H1 (cell line): ENCODE measurements around the gene PCIF1. TPM values are rescaled to one million over a fixed set of nuclear protein-coding genes. Genes with fewer than 3 reads are reported as not detected.

Source experiments
- CTCF ChIA-PET: fragments of 300-600 bp; sonication (Branson Sonifier 250); formaldehyde crosslinking; loops from one replicate; lab custom pipeline; 2021; ENCODE audit not compliant: partially characterized antibody; lab: Charles Lee
- POLR2A ChIA-PET: fragments of 300-600 bp; sonication (Branson Sonifier 250); formaldehyde crosslinking; loops from one replicate; lab custom pipeline; 2021; ENCODE audit warnings: inconsistent platforms; ENCODE audit not compliant: partially characterized antibody; lab: Charles Lee
- DNase-seq, 2 experiments: peaks; one replicate each; pipeline versions ENCODE4 v3.0.0 to v3.0.0-alpha.2; 2010 to 2022; ENCODE audit warnings: low spot score in 2 of 2, low read depth in 1 of 2, mixed read lengths in 1 of 2
- FAIRE-seq: peaks from 2 replicates; lab custom pipeline; 2011; peaks lifted over from hg19 to GRCh38; lab: Jason Lieb, UNC
- H2AFZ ChIP-seq: 2 replicates; pipeline ENCODE4 v1.8.1; 2012; ENCODE audit warnings: low read length, inconsistent platforms
- H2AK5ac ChIP-seq: 2 replicates; pipeline ENCODE4 v1.6.1; 2013; ENCODE audit warnings: low read depth, low read length
- H2BK120ac ChIP-seq: replicated peaks from 2 replicates; pipeline ENCODE3; 2013; ENCODE audit warnings: low read depth, low read length, inconsistent platforms
- H2BK12ac ChIP-seq: 2 replicates; pipeline ENCODE4 v1.6.1; 2013; ENCODE audit warnings: low read depth, low read length
- H2BK15ac ChIP-seq: 2 replicates; pipeline ENCODE4 v1.6.1; 2013; ENCODE audit warnings: low read length
- H2BK20ac ChIP-seq: 2 replicates; pipeline ENCODE4 v1.6.1; 2013; ENCODE audit warnings: low read length
- H2BK5ac ChIP-seq: 2 replicates; pipeline ENCODE4 v1.6.1; 2013; ENCODE audit warnings: low read depth, low read length
- H3K14ac ChIP-seq: 2 replicates; pipeline ENCODE4 v1.6.1; 2013; ENCODE audit warnings: inconsistent platforms; ENCODE audit not compliant: insufficient read length
- H3K18ac ChIP-seq: 2 replicates; pipeline ENCODE4 v1.6.1; 2013; ENCODE audit warnings: low read length; ENCODE audit errors: extremely low read depth
- H3K23ac ChIP-seq: 2 replicates; pipeline ENCODE4 v1.6.1; 2013; ENCODE audit warnings: inconsistent platforms; ENCODE audit not compliant: insufficient read length
- H3K23me2 ChIP-seq: 2 replicates; pipeline ENCODE4 v1.6.1; 2013; ENCODE audit warnings: low read depth, low read length
- H3K27ac ChIP-seq: 2 replicates; pipeline ENCODE4 v1.6.1; 2011; ENCODE audit warnings: low read depth, low read length, inconsistent platforms
- H3K27me3 ChIP-seq, 4 experiments: replicated peaks in 1 of 4; 1 replicate in 1 of 4; 2 replicates in 3 of 4; pipeline versions ENCODE4 v1.6.1 to v1.8.1; 2011 to 2013; ENCODE audit warnings: low read length in 3 of 4, mild to moderate bottlenecking in 3 of 4, inconsistent platforms in 2 of 4, mixed read lengths in 2 of 4, moderate library complexity in 1 of 4; ENCODE audit not compliant: control insufficient read depth in 3 of 4, insufficient read depth in 3 of 4; ENCODE audit errors: extremely low read depth in 1 of 4
- H3K36me3 ChIP-seq, 4 experiments: 2 replicates each; pipeline versions ENCODE4 v1.6.1 to v1.8.1; 2011 to 2013; ENCODE audit warnings: mild to moderate bottlenecking in 4 of 4, low read length in 3 of 4, moderate library complexity in 2 of 4, control low read depth in 1 of 4, inconsistent platforms in 1 of 4; ENCODE audit not compliant: insufficient read depth in 4 of 4, control insufficient read depth in 2 of 4
- H3K4ac ChIP-seq: replicated peaks from 2 replicates; pipeline ENCODE3; 2013; ENCODE audit warnings: low read length, low read depth, mixed read lengths, inconsistent platforms; ENCODE audit not compliant: insufficient read length
- H3K4me1 ChIP-seq, 4 experiments: replicated peaks in 1 of 4; 1 replicate in 1 of 4; 2 replicates in 3 of 4; pipeline versions ENCODE4 v1.6.1 to v1.8.1; 2011 to 2013; ENCODE audit warnings: low read length in 3 of 4, inconsistent platforms in 2 of 4, mixed read lengths in 1 of 4; ENCODE audit not compliant: insufficient read depth in 4 of 4, control insufficient read depth in 3 of 4
- H3K4me2 ChIP-seq, 2 experiments: 2 replicates each; pipeline versions ENCODE4 v1.6.1 to v1.8.1; 2011 to 2013; ENCODE audit warnings: low read depth in 2 of 2, low read length in 2 of 2, control low read depth in 1 of 2, inconsistent platforms in 1 of 2, mild to moderate bottlenecking in 1 of 2; ENCODE audit not compliant: insufficient read depth in 1 of 2
- H3K4me3 ChIP-seq, 4 experiments: fragments of 200-600, 300-600 bp in 1 of 4; sonication (generic), shearing (Covaris generic), sonication (Bioruptor Twin) in 1 of 4; 2 replicates each; pipeline versions ENCODE4 v1.5.1 to v1.8.1; 2011 to 2016; ENCODE audit warnings: low read length in 4 of 4, low read depth in 3 of 4, control low read depth in 2 of 4, inconsistent platforms in 2 of 4, mild to moderate bottlenecking in 2 of 4, mixed read lengths in 1 of 4, moderate library complexity in 1 of 4; ENCODE audit not compliant: insufficient read depth in 2 of 4; ENCODE audit errors: extremely low read depth in 1 of 4
- H3K56ac ChIP-seq: replicated peaks from 2 replicates; pipeline ENCODE3; 2013; ENCODE audit warnings: low read depth, mild to moderate bottlenecking, mixed read lengths, low read length, inconsistent platforms; ENCODE audit not compliant: insufficient read length
- H3K79me1 ChIP-seq: 2 replicates; pipeline ENCODE4 v1.6.1; 2013; ENCODE audit warnings: low read depth, low read length, control low read depth
- H3K79me2 ChIP-seq, 2 experiments: 2 replicates each; pipeline versions ENCODE4 v1.6.1 to v1.8.1; 2012 to 2013; ENCODE audit warnings: low read length in 2 of 2, mild to moderate bottlenecking in 2 of 2, inconsistent platforms in 1 of 2; ENCODE audit not compliant: insufficient read depth in 2 of 2, control insufficient read depth in 1 of 2
- H3K9ac ChIP-seq, 4 experiments: replicated peaks in 1 of 4; 1 replicate in 1 of 4; 2 replicates in 3 of 4; pipeline versions ENCODE4 v1.6.1 to v1.8.1; 2011 to 2013; ENCODE audit warnings: low read depth in 3 of 4, low read length in 3 of 4, control low read depth in 2 of 4, mild to moderate bottlenecking in 2 of 4, moderate library complexity in 2 of 4, inconsistent platforms in 1 of 4; ENCODE audit errors: extremely low read depth in 1 of 4
- H3K9me3 ChIP-seq, 2 experiments: 2 replicates each; pipeline versions ENCODE4 v1.6.1 to v1.8.1; 2012 to 2013; ENCODE audit warnings: mild to moderate bottlenecking in 2 of 2, moderate library complexity in 2 of 2, control low read depth in 1 of 2, inconsistent platforms in 1 of 2, low read depth in 1 of 2, low read length in 1 of 2, mixed read lengths in 1 of 2; ENCODE audit not compliant: insufficient read depth in 2 of 2
- H4K20me1 ChIP-seq, 2 experiments: replicated peaks in 1 of 2; 2 replicates each; pipeline versions ENCODE3 to v1.8.1; 2011 to 2013; ENCODE audit warnings: inconsistent platforms in 2 of 2, low read length in 2 of 2, mild to moderate bottlenecking in 1 of 2; ENCODE audit not compliant: insufficient read depth in 2 of 2, control insufficient read depth in 1 of 2
- H4K5ac ChIP-seq: 2 replicates; pipeline ENCODE4 v1.6.1; 2013; ENCODE audit warnings: low read length, low read depth, mixed read lengths, inconsistent platforms; ENCODE audit not compliant: insufficient read length
- H4K8ac ChIP-seq: 2 replicates; pipeline ENCODE4 v1.8.0; 2013; ENCODE audit warnings: mild to moderate bottlenecking, moderate library complexity, low read length, inconsistent platforms; ENCODE audit not compliant: insufficient read depth; ENCODE audit errors: extremely low read depth
- H4K91ac ChIP-seq: replicated peaks from 2 replicates; pipeline ENCODE3; 2013; ENCODE audit warnings: low read length, mixed read lengths, inconsistent platforms; ENCODE audit not compliant: insufficient read length
- CHD2 ChIP-seq: IDR thresholded peaks from 2 replicates; pipeline ENCODE4 v1.6.1; 2012; ENCODE audit warnings: low read length, improper control_type of control experiment
- HDAC2 ChIP-seq, 2 experiments: fragments of 300-600 bp in 1 of 2; sonication (generic) in 1 of 2; IDR thresholded peaks; 2 replicates each; pipeline ENCODE4 v1.6.1; 2011 to 2012; ENCODE audit warnings: low read depth in 2 of 2, low read length in 2 of 2, mild to moderate bottlenecking in 2 of 2, moderate library complexity in 2 of 2, borderline replicate concordance in 1 of 2, inconsistent platforms in 1 of 2
- SIX5 ChIP-seq: IDR thresholded peaks from 2 replicates; pipeline ENCODE4 v1.6.1; 2011; ENCODE audit warnings: mild to moderate bottlenecking, low read depth, low read length
- SP1 ChIP-seq: IDR thresholded peaks from 2 replicates; pipeline ENCODE4 v1.6.1; 2011; ENCODE audit warnings: low read depth, low read length
- SP2 ChIP-seq: IDR thresholded peaks from 2 replicates; pipeline ENCODE4 v1.6.1; 2012; ENCODE audit warnings: mild to moderate bottlenecking, low read length, inconsistent platforms
- SRF ChIP-seq: IDR thresholded peaks from 2 replicates; pipeline ENCODE4 v1.6.1; 2011; ENCODE audit warnings: mild to moderate bottlenecking, low read depth, low read length, moderate library complexity
- TAF7 ChIP-seq: optimal IDR thresholded peaks from 2 replicates; pipeline ENCODE3; 2011; ENCODE audit warnings: low read depth, mild to moderate bottlenecking, inconsistent platforms, low read length, moderate library complexity, borderline replicate concordance
- WGBS, 2 experiments: shearing (Covaris generic) in 1 of 2; methylation state at CpG; one replicate each; pipeline versions ENCODE4 v1.1.6 to v1.1.7; 2013 to 2015; ENCODE audit warnings: low lambda C conversion rate in 2 of 2, mixed read lengths in 2 of 2, inconsistent platforms in 1 of 2, low coverage in 1 of 2, missing lambda C conversion rate in 1 of 2; ENCODE audit not compliant: insufficient replicate concordance in 2 of 2, insufficient coverage in 1 of 2, insufficient read length in 1 of 2; ENCODE audit errors: extremely low coverage in 1 of 2, missing lambda C conversion rate in 1 of 2; 5-methylcytosine and 5-hydroxymethylcytosine counted together
- polyA plus RNA-seq, 7 experiments: library from polyadenylated mRNA; depleted of rRNA in 3 of 7; stranded (reverse) in 5 of 7; unstranded in 2 of 7; fragments of >200 nt in 5 of 7; fragments of 200-250 nt in 2 of 7; gene quantifications; 1 replicate in 5 of 7; 2 replicates in 1 of 7; 4 replicates in 1 of 7; pipeline versions ENCODE4 v1.2.1 to v1.2.3, GENCODE V29; 2011 to 2013; ENCODE audit warnings: missing spikeins in 2 of 7, mixed read lengths in 2 of 7
- total RNA-seq: library from RNA; stranded (reverse); fragmentation: NEBNext Ultra II Directional; extraction: Animal tissue kit (Norgen Biotek cat#: 25700); gene quantifications from 2 replicates; pipeline ENCODE4 v1.2.1, GENCODE V29; 2021
- TF ChIP-seq, protein P1 (sequence below): IDR thresholded peaks from 2 replicates; pipeline ENCODE4 v1.6.1; 2011; ENCODE audit warnings: low read depth, mild to moderate bottlenecking, low read length; ENCODE audit not compliant: insufficient read depth
- TF ChIP-seq, protein P2 (sequence below): IDR thresholded peaks from 2 replicates; pipeline ENCODE4 v1.6.1; 2011; ENCODE audit warnings: low read length, improper control_type of control experiment

Gene PCIF1
- total and polyA plus RNA-seq, 2 of the 8 experiments (the other 6 are each of a cell fraction or from before 2014, with no cell fraction given): 30.3 to 30.6 TPM

DNA sequence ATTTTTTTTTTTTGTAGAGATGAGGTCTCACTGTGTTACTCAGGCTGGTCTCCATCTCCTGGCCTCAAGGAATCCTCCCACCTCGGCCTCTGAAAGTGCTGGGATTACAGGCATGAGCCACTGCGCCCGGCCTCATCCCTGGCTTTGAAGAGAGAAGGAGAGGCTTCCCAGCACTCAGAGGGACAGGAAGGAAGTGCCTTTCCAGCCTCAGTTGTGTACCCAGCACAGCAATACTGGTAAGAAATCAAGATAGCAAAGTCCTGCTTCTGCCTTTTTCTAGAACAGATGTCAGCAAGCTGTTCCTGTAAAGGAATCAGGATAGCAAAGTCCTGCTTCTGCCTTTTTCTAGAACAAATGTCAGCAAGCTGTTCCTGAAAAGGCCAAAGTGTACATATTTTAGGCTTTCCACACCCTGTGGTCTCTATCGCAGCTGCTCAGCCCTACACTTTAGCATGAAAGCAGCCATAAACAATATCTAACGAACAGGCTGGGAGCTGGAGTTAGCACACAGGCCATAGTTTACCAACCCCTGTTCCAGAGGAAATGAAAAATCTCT lies 16.2 kb upstream of the PCIF1 start:
- H4K20me1 ChIP-seq: no peaks in the 10 kb centered on the region
- no peak overlapping the region for H2BK120ac ChIP-seq
- H4K5ac ChIP-seq: no peak overlapping the region
- H3K4ac ChIP-seq: no peak overlapping the region
- no peak overlapping the region for H3K4me3 ChIP-seq
- H3K14ac ChIP-seq: no peak overlapping the region
- H3K4me1 ChIP-seq: peaks cover 0 to 3% (median 0%) of the 10 kb centered on the region in 4 experiments; a peak in 1 of 7 replicates
- H2BK15ac ChIP-seq: 0 out of 2 replicates have a peak overlapping the region, but pooled peaks have one; percentile 46
- H3K79me2 ChIP-seq: no peaks in the 10 kb centered on the region
- no peak overlapping the region for H2AK5ac ChIP-seq
- no peak overlapping the region for H3K56ac ChIP-seq
- H2BK20ac ChIP-seq: no peak overlapping the region
- no peak overlapping the region for H2BK12ac ChIP-seq
- H2BK5ac ChIP-seq: no peak overlapping the region
- FAIRE-seq (no peak), DNase-seq (no peak)
- H3K9me3 ChIP-seq: no peaks in the 10 kb centered on the region
- H3K9ac ChIP-seq: no peak overlapping the region
- no peak overlapping the region for H3K4me2 ChIP-seq
- 97% methylated on average over 5 of the region's 5 CpGs; no CpG with 5 or more reads in 1 of the 2 experiments for WGBS, 2 experiments
- no peaks in the 10 kb centered on the region for H3K79me1 ChIP-seq
- POLR2A ChIA-PET: interaction anchor here (1.0 to 11.8 kb wide), 4 partner anchors 8 to 21 kb away, joined by 4 to 165 read pairs (median 5); partner anchors contain the start of gene PCIF1
- CTCF ChIA-PET: interaction anchor here (0.6 to 1.4 kb wide), 3 partner anchors 12 to 15 kb away, joined by 3 to 4 read pairs (median 3); no protein-coding TSS in a partner anchor
- H4K8ac ChIP-seq: no peak overlapping the region
- H3K27me3 ChIP-seq: no peaks in the 10 kb centered on the region
- H3K27ac ChIP-seq: no peak overlapping the region
- H3K23me2 ChIP-seq: no peaks in the 10 kb centered on the region
- H3K23ac ChIP-seq: no peak overlapping the region
- H3K18ac ChIP-seq: no peak overlapping the region
- H3K36me3 ChIP-seq: no peaks in the 10 kb centered on the region
- H2AFZ ChIP-seq: no peak overlapping the region
- no peak overlapping the region for H4K91ac ChIP-seq
- TF ChIP-seq, protein P1, sequence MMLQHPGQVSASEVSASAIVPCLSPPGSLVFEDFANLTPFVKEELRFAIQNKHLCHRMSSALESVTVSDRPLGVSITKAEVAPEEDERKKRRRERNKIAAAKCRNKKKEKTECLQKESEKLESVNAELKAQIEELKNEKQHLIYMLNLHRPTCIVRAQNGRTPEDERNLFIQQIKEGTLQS: no peak
- TF ChIP-seq SP2 (no peak), SP1 (no peak), SIX5 (no peak), SRF (no peak), TAF7 (no peak), HDAC2 (IDR thresholded peaks at IDR 0.05; ENCODE audit: borderline replicate concordance in 1 of 2, low read depth in 2 of 2, low read length in 2 of 2) (no peak), CHD2 (no peak)
- TF ChIP-seq, protein P2, sequence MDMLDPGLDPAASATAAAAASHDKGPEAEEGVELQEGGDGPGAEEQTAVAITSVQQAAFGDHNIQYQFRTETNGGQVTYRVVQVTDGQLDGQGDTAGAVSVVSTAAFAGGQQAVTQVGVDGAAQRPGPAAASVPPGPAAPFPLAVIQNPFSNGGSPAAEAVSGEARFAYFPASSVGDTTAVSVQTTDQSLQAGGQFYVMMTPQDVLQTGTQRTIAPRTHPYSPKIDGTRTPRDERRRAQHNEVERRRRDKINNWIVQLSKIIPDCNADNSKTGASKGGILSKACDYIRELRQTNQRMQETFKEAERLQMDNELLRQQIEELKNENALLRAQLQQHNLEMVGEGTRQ: no peak
